DMS53 treated with DMSO at 0.1 percent for 48 hours (cell line): Measurements from ENCODE around the gene LTB4R.

Source experiments
- DNase-seq: peaks from one replicate; lab custom pipeline; 2025; ENCODE audit not compliant: unreplicated experiment; lab: John Stamatoyannopoulos, UW

LTB4R gene

GRCh38 chr14:24310646-24311604 is at the start of gene LTB4R:
Gene LTB4R (plus strand): TSS chr14:24311502. CDS start chr14:24315652, 4,150 bp downstream.
- peak; percentile 65 for DNase-seq

GRCh38 chr14:24261969-24262327 is 49.4 kb upstream of the LTB4R start:
- no peak for DNase-seq

- no peak for DNase-seq
Observed at GRCh38 chr14:24262821-24263733, 48.2 kb upstream of the LTB4R start, which contains the start of gene TGM1. Gene TGM1 (minus strand): TSS chr14:24263177. CDS start chr14:24262352, 825 bp downstream.

- DNase-seq: no peak
Observed at GRCh38 chr14:24263848-24264247, 47.5 kb upstream of the LTB4R start.

GRCh38 chr14:24264298-24264697 is 47.0 kb upstream of the LTB4R start:
- DNase-seq: no peak

- DNase-seq: no peak
Observed at GRCh38 chr14:24266344-24267244, 44.7 kb upstream of the LTB4R start.

- no peak for DNase-seq
Observed at GRCh38 chr14:24267516-24267915, 43.8 kb upstream of the LTB4R start.

- no peak for DNase-seq
Observed at GRCh38 chr14:24268225-24268624, 43.1 kb upstream of the LTB4R start.

- DNase-seq: no peak
Observed at GRCh38 chr14:24269368-24269767, 41.9 kb upstream of the LTB4R start.

- no peak for DNase-seq
Observed at GRCh38 chr14:24269910-24270536, 41.3 kb upstream of the LTB4R start.

GRCh38 chr14:24270537-24271133 is 40.7 kb upstream of the LTB4R start:
- no peak for DNase-seq

GRCh38 chr14:24271134-24271833 is 40.0 kb upstream of the LTB4R start, which contains the start of gene RABGGTA:
Gene RABGGTA (minus strand): TSS chr14:24271597. CDS start chr14:24271115, 482 bp downstream.
- DNase-seq: peak; percentile 73

GRCh38 chr14:24271834-24272263 is 39.5 kb upstream of the LTB4R start:
- DNase-seq: no peak

- DNase-seq: no peak
Observed at GRCh38 chr14:24272467-24272866, 38.8 kb upstream of the LTB4R start.

- DNase-seq: no peak
Observed at GRCh38 chr14:24273422-24273998, 37.8 kb upstream of the LTB4R start.

- no peak for DNase-seq
Observed at GRCh38 chr14:24274101-24274543, 37.2 kb upstream of the LTB4R start.

- DNase-seq: no peak
Observed at GRCh38 chr14:24277071-24277470, 34.2 kb upstream of the LTB4R start.

GRCh38 chr14:24277606-24278321 is 33.5 kb upstream of the LTB4R start:
- DNase-seq: no peak
